GM19372 (cell line): ENCODE results near the gene DSEL.

ENCODE experiments used
- ATAC-seq: cut with Tn5 transposase; IDR thresholded peaks from one replicate; pipeline ENCODE4 v1.9.1; 2021; ENCODE audit warnings: mild to moderate bottlenecking, low read depth, moderate library complexity; ENCODE audit not compliant: unreplicated experiment

Gene DSEL

GRCh38 chr18:67516539-67517443, at the start of gene DSEL:
Gene DSEL (minus strand): TSS chr18:67516720. CDS start chr18:67514608, 2,112 bp downstream.
- ATAC-seq = peak; percentile 92

GRCh38 chr18:67553437-67553836, 36.9 kb upstream of the DSEL start:
- no peak for ATAC-seq

- no peak for ATAC-seq
These were observed 34.5 kb upstream of the DSEL start for GRCh38 chr18:67550872-67551520.

DNA sequence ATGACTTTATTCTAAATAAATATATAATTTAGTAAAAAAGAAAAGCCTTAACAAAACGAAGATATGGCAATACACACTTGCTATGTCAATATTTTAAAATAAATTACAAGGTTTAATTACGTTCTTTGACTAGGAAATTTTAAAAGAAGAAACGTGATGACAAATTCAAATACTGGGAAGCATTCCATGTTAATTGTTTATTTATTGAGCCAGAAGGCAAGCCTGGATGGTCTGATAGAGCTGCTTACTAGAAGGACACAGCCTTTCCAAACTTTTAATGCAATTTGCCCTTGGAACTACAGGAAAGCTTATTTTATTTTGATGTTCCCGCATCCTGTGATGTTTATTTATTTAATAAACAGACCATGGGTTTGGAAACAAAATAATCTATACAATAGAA, 33.4 kb upstream of the DSEL start:
- no peak for ATAC-seq

- ATAC-seq = no peak
These were observed 29.2 kb upstream of the DSEL start for GRCh38 chr18:67545681-67546080.

DNA sequence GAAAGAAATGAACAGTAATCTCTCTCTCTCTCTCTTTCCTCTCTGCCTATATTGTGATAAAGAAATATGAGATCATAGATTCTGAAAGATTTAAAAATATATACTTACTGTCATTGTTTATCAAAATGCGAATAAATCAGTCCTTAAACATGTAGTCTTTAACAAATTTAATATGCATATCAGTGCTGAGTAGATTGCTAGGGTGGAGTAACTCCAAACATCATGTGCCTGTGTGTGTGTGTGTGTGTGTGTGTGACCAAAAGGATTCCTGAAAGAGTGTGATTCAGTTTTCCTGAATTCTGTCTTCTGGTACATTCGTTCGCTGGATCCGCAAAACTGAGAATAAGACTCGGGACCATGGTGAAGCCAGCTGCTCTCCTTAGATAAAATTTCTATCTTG, 24.0 kb upstream of the DSEL start:
- no peak for ATAC-seq

DNA sequence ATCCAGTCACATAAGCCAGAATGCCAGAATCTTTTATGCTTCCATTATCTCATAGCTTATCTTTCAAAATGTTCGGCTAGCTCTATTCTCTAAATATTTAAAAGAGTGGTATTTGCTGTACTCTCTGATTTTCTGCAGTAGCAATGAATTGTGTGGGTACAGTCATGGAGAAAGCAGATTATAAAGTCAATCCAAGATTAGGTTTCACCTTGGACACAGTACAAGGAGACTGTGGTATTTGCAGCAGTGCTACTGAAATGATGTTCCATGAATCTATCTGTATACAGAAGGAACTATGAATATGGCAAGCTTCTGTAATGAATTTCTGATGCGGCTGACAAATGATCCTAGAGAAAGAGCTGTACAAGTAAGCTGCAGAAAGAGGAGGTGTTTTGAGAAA, 15.4 kb upstream of the DSEL start:
- no peak for ATAC-seq

DNA sequence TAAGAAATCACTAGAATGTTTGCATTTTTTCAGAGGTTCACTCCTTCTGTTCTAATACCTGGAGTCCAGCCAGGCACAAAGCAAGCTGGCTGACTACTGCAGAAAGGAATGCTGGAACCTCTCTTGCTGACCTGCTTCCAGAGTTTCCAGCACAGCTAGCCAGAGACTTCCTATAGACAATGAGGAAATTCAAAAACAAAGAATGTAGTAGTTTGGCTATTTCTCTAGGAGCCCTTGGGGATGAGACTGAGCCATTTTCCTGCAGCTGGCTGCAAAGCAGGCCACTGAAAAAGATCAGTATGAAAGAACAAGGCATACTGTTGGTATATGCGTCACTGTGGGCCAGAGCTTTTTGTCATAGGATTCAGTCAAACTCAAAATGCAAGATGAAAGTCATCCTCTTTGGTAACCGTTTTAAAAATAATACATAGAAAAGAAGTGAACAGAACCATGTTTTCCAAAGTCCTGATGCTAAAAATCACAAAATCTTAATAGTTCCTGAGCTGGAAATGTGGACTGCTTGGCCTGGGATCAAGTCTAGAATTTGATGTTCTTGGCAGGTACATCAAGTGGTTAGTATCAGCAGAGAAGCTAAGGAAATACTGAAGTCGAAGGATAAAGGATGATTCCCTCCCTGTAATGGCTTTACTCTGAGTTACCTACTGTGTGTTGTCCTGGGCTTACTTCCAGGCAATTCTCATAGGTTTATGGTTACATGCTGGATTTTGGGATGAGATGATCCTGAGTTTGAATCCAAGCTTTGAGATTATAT, 9.0 kb upstream of the DSEL start:
- no peak for ATAC-seq

- no peak for ATAC-seq
These were observed 3.9 kb upstream of the DSEL start for GRCh38 chr18:67520351-67520921.

GRCh38 chr18:67519592-67519991, 3.1 kb upstream of the DSEL start:
- no peak for ATAC-seq

- no peak for ATAC-seq
These were observed 2.0 kb upstream of the DSEL start for GRCh38 chr18:67518566-67518965.

DNA sequence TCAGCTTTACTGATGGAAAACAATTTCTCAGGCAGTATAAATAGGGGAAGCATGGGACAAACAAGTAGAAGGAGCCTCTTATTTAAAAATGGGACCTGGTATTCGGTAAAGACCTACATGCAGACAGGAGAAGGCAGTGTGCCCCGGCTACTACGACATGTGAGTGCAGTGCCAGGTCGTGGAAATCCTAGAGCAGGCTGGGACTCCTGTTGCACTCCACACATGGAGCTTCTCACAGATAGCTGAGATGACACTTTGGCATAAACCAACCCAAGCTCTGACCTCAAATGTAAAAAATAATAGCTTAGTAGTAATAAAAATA, 885 bp upstream of the DSEL start:
- ATAC-seq = no peak

GRCh38 chr18:67515942-67516538, 480 bp downstream of the DSEL start:
- ATAC-seq = peak; percentile 39

GRCh38 chr18:67514901-67515540, 1.5 kb downstream of the DSEL start:
- ATAC-seq = no peak

- ATAC-seq = no peak
These were observed 2.1 kb downstream of the DSEL start for GRCh38 chr18:67514465-67514864.

- ATAC-seq = no peak
These were observed 3.2 kb downstream of the DSEL start for GRCh38 chr18:67513280-67513679.

DNA sequence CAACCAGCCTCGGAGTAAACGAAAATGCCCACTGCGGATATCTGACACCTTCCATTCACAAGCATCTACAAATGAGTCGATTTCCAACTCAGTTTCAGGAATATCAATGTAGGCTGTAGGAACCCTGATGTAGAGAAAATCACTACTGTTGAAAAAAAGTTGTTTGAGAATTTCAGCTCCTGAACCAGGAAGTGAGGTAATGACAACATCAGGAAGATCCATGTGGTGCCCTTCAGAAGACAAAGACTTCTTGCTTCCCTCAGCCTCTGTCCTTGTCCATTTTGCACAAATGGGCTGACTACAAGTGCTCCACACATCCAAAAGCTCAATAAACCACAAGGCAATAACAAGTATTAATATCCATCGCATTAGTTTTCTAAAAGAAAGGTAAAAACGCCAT, 4.7 kb downstream of the DSEL start:
- no peak for ATAC-seq

DNA sequence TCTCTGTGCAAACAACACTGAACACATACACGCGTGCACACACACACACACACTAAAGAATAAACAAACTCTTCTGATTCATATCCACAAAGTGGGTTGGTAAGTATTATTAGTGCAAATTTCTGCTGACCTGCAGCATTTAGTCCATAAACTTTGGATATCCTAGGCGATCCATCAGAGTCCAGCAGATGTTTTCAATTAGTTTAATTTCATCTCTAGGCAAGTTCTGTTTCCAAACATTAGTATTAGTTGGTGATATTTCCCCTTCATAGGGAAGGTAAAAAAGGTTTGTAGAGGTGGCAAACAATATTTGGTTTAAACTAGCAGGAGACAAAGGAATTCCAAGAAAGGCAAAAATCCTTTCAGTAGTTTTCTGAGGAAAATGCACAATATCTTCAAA, 5.7 kb downstream of the DSEL start:
- no peak for ATAC-seq

GRCh38 chr18:67509741-67510391, 6.7 kb downstream of the DSEL start:
- ATAC-seq = no peak

DNA sequence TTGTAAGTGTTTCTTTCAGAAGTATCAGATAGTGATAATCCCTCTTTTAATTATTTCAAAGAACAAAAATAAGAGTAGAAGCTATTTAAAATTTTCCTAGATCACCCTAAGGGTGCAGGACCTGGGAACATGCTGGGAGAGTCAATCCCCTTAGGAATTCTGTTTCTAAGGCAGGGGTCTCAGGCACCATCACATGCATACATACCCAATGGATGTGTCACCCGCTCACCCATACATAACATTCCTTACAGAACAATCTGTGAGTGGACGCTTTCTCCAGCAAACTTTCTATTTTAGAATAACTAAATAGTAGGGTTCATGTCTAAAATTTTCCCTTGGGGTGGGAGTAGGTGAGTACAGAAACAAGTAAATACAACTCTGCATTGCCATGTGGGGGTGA, 8.4 kb downstream of the DSEL start:
- ATAC-seq = no peak
